PC-9 (cell line): Measurements from ENCODE around the gene PNPLA2. TPM values are rescaled to one million over a fixed set of nuclear protein-coding genes. Genes with fewer than 3 reads are reported as not detected.

Experiments used
- BruUV-seq: library from RNA; stranded (reverse); fragments of 400-500 nt; replicated peaks from 2 replicates; lab custom pipeline; 2021; lab: Mats Ljungman, UMichigan
- CTCF ChIA-PET: fragments of 300-600 bp; sonication (Branson Sonifier 250); formaldehyde crosslinking; loops from one replicate; lab custom pipeline; 2022; ENCODE audit warnings: antibody characterized with exemption; lab: Charles Lee
- POLR2A ChIA-PET: fragments of 300-600 bp; sonication (Branson Sonifier 250); formaldehyde crosslinking; loops from one replicate; lab custom pipeline; 2022; ENCODE audit warnings: antibody characterized with exemption; ENCODE audit not compliant: unreplicated experiment; lab: Charles Lee
- DNase-seq, 2 experiments: peaks; one replicate each; pipeline versions ENCODE4 v3.0.0 to v3.0.0-alpha.2; 2015 to 2022; ENCODE audit warnings: mixed read lengths in 1 of 2
- H2AFZ ChIP-seq: fragments of 200-600 bp; sonication (generic); 2 replicates; pipeline ENCODE4 v1.8.1; 2017; ENCODE audit warnings: antibody characterized with exemption
- H3F3A ChIP-seq: fragments of 200-600 bp; sonication (generic); 2 replicates; pipeline ENCODE4 v1.8.1; 2017; ENCODE audit warnings: antibody characterized with exemption, mild to moderate bottlenecking, low read depth; ENCODE audit not compliant: insufficient read depth
- H3K27ac ChIP-seq: fragments of 200-600 bp; sonication (generic); 2 replicates; pipeline ENCODE4 v1.6.1; 2016; ENCODE audit warnings: mixed run types
- H3K27me3 ChIP-seq: fragments of 200-600 bp; sonication (generic); 2 replicates; pipeline ENCODE4 v1.6.1; 2016; ENCODE audit warnings: low read depth, mixed run types; ENCODE audit not compliant: insufficient read depth
- H3K36me3 ChIP-seq: fragments of 200-600 bp; sonication (generic); 2 replicates; pipeline ENCODE4 v1.6.1; 2016; ENCODE audit warnings: low read depth, mixed run types
- H3K4me1 ChIP-seq: fragments of 200-600 bp; sonication (generic); replicated peaks from 2 replicates; pipeline ENCODE4 v1.6.1; 2016; ENCODE audit warnings: mixed run types; ENCODE audit not compliant: insufficient read depth
- H3K4me2 ChIP-seq: fragments of 200-600 bp; sonication (generic); 2 replicates; pipeline ENCODE4 v1.6.1; 2017; ENCODE audit warnings: mixed run types
- H3K4me3 ChIP-seq: fragments of 200-600 bp; sonication (generic); 2 replicates; pipeline ENCODE4 v1.6.1; 2016; ENCODE audit warnings: mixed run types
- H3K79me2 ChIP-seq: fragments of 200-600 bp; sonication (generic); 2 replicates; pipeline ENCODE4 v1.6.1; 2017; ENCODE audit warnings: low read depth, mixed run types
- H3K9me2 ChIP-seq: fragments of 200-600 bp; sonication (generic); 2 replicates; pipeline ENCODE4 v1.8.1; 2017; ENCODE audit warnings: mild to moderate bottlenecking; ENCODE audit not compliant: insufficient read depth
- H3K9me3 ChIP-seq: fragments of 200-600 bp; sonication (generic); 2 replicates; pipeline ENCODE4 v1.8.1; 2016; ENCODE audit warnings: low read depth; ENCODE audit not compliant: insufficient read depth
- H4K20me1 ChIP-seq: fragments of 200-600 bp; sonication (generic); 2 replicates; pipeline ENCODE4 v1.8.1; 2017; ENCODE audit not compliant: insufficient read depth
- EZH2 ChIP-seq: fragments of 200-600 bp; sonication (generic); IDR thresholded peaks from 2 replicates; pipeline ENCODE4 v1.8.0; 2017; ENCODE audit warnings: antibody characterized with exemption, low read depth
- intact Hi-C: fragments of 100-400 bp; cut with micrococcal nuclease; formaldehyde crosslinking; loops from one replicate; pipeline ENCODE4 v1.10.0; 2022; ENCODE audit not compliant: unreplicated experiment
- total RNA-seq: library from RNA; stranded (reverse); gene quantifications from 2 replicates; pipeline ENCODE4 v1.2.3, GENCODE V29; 2021
- TF ChIP-seq, protein P1 (sequence below): fragments of 200-600 bp; sonication (generic); conservative IDR thresholded peaks from 2 replicates; pipeline ENCODE4 v1.6.1; 2017; ENCODE audit warnings: mixed run types, antibody characterized with exemption, mild to moderate bottlenecking, moderate library complexity

The PNPLA2 gene
- total RNA-seq, 1 experiment from 2014 or later: 137 TPM

DNA sequence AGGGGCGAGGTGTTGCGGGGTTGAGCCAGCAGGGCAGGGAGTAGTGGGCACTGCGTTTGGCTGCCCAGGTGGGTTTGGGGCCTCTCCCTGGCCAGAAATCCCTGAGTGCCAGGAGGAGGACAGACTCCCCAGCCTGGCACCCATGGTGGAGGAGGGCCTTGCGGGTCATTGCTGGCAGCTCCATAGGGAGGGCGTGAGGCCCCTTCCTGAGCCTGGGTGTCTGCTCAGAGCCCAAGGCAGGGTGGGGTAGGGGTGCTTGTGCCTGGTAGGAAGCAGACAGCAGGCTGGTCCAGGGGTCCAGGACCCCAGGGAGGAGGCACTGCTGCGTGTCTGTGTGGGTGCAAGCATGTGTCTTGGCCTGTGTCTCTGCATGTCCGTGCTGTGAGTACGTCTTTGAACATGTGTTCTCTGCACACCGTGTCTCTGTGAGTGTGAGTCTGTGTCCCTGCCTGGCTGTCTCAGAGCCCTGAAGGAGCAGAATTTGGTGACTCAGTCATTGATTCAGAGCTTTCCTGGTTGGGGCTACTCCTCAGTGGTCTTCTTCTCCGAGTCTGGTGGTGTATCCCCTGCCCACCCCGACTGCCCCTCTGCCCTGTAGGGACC, 27.9 kb downstream of the PNPLA2 start:
- Histone ChIP-seq H4K20me1 (peaks cover 1% of the 10 kb centered on the region; the same call in 1 of the 2 replicates), H3K9me3 (no peaks in the 10 kb centered on the region), H3F3A (peaks cover 6% of the 10 kb centered on the region; the same call in 1 of the 2 replicates), H3K4me1 (peaks cover 16% of the 10 kb centered on the region), H3K36me3 (no peaks in the 10 kb centered on the region), H3K4me3 (no peak overlapping the region), H3K79me2 (peaks cover 6% of the 10 kb centered on the region), H3K27me3 (no peaks in the 10 kb centered on the region), H2AFZ (no peak overlapping the region), H3K4me2 (no peak overlapping the region), H3K27ac (no peak overlapping the region), H3K9me2 (no peaks in the 10 kb centered on the region)
- POLR2A ChIA-PET: no interaction called here
- TF ChIP-seq EZH2: no peak
- TF ChIP-seq, protein P1, sequence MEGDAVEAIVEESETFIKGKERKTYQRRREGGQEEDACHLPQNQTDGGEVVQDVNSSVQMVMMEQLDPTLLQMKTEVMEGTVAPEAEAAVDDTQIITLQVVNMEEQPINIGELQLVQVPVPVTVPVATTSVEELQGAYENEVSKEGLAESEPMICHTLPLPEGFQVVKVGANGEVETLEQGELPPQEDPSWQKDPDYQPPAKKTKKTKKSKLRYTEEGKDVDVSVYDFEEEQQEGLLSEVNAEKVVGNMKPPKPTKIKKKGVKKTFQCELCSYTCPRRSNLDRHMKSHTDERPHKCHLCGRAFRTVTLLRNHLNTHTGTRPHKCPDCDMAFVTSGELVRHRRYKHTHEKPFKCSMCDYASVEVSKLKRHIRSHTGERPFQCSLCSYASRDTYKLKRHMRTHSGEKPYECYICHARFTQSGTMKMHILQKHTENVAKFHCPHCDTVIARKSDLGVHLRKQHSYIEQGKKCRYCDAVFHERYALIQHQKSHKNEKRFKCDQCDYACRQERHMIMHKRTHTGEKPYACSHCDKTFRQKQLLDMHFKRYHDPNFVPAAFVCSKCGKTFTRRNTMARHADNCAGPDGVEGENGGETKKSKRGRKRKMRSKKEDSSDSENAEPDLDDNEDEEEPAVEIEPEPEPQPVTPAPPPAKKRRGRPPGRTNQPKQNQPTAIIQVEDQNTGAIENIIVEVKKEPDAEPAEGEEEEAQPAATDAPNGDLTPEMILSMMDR: no peak
- no TSS peak for BruUV-seq
- intact Hi-C loops: no loop called here
- CTCF ChIA-PET: no interaction called here
- no peak for DNase-seq

DNA sequence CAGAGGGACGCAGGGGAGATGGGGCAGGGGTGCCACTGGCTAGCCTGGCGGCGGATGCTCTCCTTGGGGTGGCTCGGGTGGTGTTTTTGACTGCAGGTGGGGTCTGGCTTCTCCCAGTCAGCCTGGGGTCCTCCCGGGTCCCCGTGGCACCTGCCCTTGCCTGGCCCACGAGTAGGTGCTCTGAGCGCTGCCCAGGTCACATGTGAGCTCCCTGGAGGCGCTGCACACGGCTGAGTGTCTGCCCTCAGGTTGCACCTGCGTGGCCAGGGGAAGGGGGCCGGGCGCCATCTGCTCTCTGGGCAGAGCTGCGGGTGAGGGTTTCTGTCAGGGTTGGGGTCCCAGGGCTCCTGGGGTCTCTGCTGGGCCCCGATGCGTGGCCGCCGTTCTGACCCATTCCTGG, 29.2 kb downstream of the PNPLA2 start:
- Histone ChIP-seq H3K36me3 (no peaks in the 10 kb centered on the region), H4K20me1 (no peaks in the 10 kb centered on the region), H2AFZ (no peak overlapping the region), H3K27ac (no peak overlapping the region), H3K4me3 (no peak overlapping the region), H3K4me1 (peaks cover 16% of the 10 kb centered on the region), H3K9me3 (no peaks in the 10 kb centered on the region), H3K4me2 (no peak overlapping the region), H3K9me2 (no peaks in the 10 kb centered on the region), H3F3A (peaks cover 6% of the 10 kb centered on the region; the same call in 1 of the 2 replicates), H3K79me2 (no peaks in the 10 kb centered on the region), H3K27me3 (no peaks in the 10 kb centered on the region)
- POLR2A ChIA-PET: no interaction called here
- BruUV-seq: no TSS peak
- CTCF ChIA-PET: no interaction called here
- intact Hi-C loops: no loop called here
- no peak for DNase-seq
- TF ChIP-seq, protein P1: no peak
- TF ChIP-seq EZH2: no peak

DNA sequence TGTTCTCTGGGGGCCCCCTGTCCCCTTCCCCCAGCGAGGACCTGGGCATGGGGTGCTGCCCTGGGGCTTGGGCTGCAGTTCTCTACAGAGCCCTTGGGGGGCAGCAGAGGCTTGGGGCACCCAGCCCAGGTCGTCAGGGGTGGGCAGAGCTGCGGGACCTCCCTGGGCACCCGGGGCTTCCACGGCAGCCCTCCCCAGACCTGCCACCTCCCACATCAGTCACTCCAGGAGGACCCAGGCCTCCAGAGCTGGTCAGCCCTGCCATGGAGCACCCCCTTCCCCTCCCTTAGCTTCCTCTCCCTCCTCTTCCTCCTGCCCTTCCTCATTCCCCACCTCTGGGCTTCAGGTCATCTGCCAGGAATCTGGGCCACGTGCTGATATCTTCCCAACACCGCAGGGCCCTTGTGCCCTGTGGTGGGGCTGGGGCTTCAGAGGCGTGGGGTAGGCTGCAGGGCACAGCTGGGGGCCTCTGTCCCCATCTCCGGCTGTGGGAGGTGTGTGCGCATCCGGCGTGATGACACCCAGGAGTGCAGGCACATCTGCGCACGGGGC, 29.7 kb downstream of the PNPLA2 start:
- intact Hi-C loops: no loop called here
- ChIA-PET POLR2A (no interaction called here), CTCF (no interaction called here)
- TF ChIP-seq EZH2: no peak
- TF ChIP-seq, protein P1: peak; percentile 84
- Histone ChIP-seq H3K36me3 (no peaks in the 10 kb centered on the region), H3K27me3 (no peaks in the 10 kb centered on the region), H3K9me2 (no peaks in the 10 kb centered on the region), H4K20me1 (no peaks in the 10 kb centered on the region), H3K4me3 (no peak overlapping the region), H3K27ac (no peak overlapping the region), H3F3A (peaks cover 6% of the 10 kb centered on the region; the same call in 1 of the 2 replicates), H3K79me2 (no peaks in the 10 kb centered on the region), H3K4me2 (no peak overlapping the region), H3K9me3 (no peaks in the 10 kb centered on the region), H2AFZ (no peak overlapping the region), H3K4me1 (peaks cover 16% of the 10 kb centered on the region)
- BruUV-seq: no TSS peak
- DNase-seq: no peak
